Panc1 (cell line): ENCODE results near the gene NCOA4. TPM values are rescaled to one million over a fixed set of nuclear protein-coding genes. Genes with fewer than 3 reads are reported as not detected.

Experiments
- ATAC-seq: fragments of 200-7000 bp; cut with Tn5 transposase; 2 replicates; pipeline ENCODE4 v1.9.1; 2020; ENCODE audit warnings: mild to moderate bottlenecking, moderate library complexity
- Bru-seq: library from RNA; stranded (reverse); fragments of 400-500 nt; gene quantifications from one replicate; lab custom pipeline; 2021; lab: Mats Ljungman, UMichigan
- BruChase-seq, 2 experiments: library from RNA; stranded (reverse); fragments of 400-500 nt; gene quantifications; one replicate each; lab custom pipeline; 2021; lab: Mats Ljungman, UMichigan
- BruUV-seq: library from RNA; stranded (reverse); fragments of 400-500 nt; replicated peaks from 2 replicates; lab custom pipeline; 2021; lab: Mats Ljungman, UMichigan
- CTCF ChIA-PET: fragments of 300-600 bp; sonication (Branson Sonifier 250); formaldehyde crosslinking; loops from one replicate; lab custom pipeline; 2022; ENCODE audit warnings: antibody characterized with exemption; lab: Charles Lee
- POLR2A ChIA-PET: fragments of 300-600 bp; sonication (Branson Sonifier 250); formaldehyde crosslinking; loops from one replicate; lab custom pipeline; 2022; ENCODE audit warnings: antibody characterized with exemption; lab: Charles Lee
- DNase-seq: peaks from one replicate; pipeline ENCODE4 v3.0.0-alpha.2; 2010; ENCODE audit warnings: low read depth, low spot score
- H3K27ac ChIP-seq: 2 replicates; pipeline ENCODE4 v1.5.1; 2011; ENCODE audit warnings: mild to moderate bottlenecking, low read length, inconsistent platforms
- H3K27me3 ChIP-seq: fragments of 200-500 bp; sonication (Bioruptor generic); 2 replicates; pipeline ENCODE4 v1.6.0; 2014; ENCODE audit warnings: low read length, inconsistent platforms; ENCODE audit not compliant: control insufficient read depth, insufficient read depth
- H3K36me3 ChIP-seq: fragments of 200-500 bp; sonication (Bioruptor generic); 2 replicates; pipeline ENCODE4 v1.5.1; 2014; ENCODE audit warnings: inconsistent platforms, mild to moderate bottlenecking, low read length, moderate library complexity; ENCODE audit not compliant: control insufficient read depth, insufficient read depth
- H3K4me1 ChIP-seq: 2 replicates; pipeline ENCODE4 v1.5.1; 2011; ENCODE audit warnings: inconsistent platforms, mild to moderate bottlenecking, low read length, moderate library complexity; ENCODE audit not compliant: control insufficient read depth, insufficient read depth
- H3K4me3 ChIP-seq, 2 experiments: 2 replicates each; pipeline ENCODE4 v1.5.1; 2011 to 2012; ENCODE audit warnings: low read depth in 2 of 2, low read length in 2 of 2, mild to moderate bottlenecking in 2 of 2, inconsistent platforms in 1 of 2, moderate library complexity in 1 of 2
- H3K9me3 ChIP-seq: fragments of 200-500 bp; sonication (Bioruptor generic); 2 replicates; pipeline ENCODE4 v1.5.1; 2014; ENCODE audit warnings: low read depth, mild to moderate bottlenecking, inconsistent platforms, low read length, moderate library complexity; ENCODE audit not compliant: control insufficient read depth, insufficient read depth
- POLR2AphosphoS5 ChIP-seq: IDR thresholded peaks from 2 replicates; pipeline ENCODE4 v1.6.1; 2012; ENCODE audit warnings: mild to moderate bottlenecking, low read depth, low read length, moderate library complexity
- REST ChIP-seq, 2 experiments: IDR thresholded peaks; 2 replicates each; pipeline ENCODE4 v1.6.1; 2011 to 2012; ENCODE audit warnings: low read depth in 2 of 2, control low read depth in 1 of 2, low read length in 1 of 2, mild to moderate bottlenecking in 1 of 2, moderate library complexity in 1 of 2; ENCODE audit not compliant: insufficient read depth in 1 of 2
- SIN3A ChIP-seq: IDR thresholded peaks from 2 replicates; pipeline ENCODE4 v1.6.1; 2012; ENCODE audit warnings: low read depth, mild to moderate bottlenecking, low read length, moderate library complexity, borderline replicate concordance; ENCODE audit not compliant: insufficient read depth
- TCF7L2 ChIP-seq: IDR thresholded peaks from 2 replicates; pipeline ENCODE4 v1.6.1; 2011; ENCODE audit warnings: mild to moderate bottlenecking, low read depth, low read length, inconsistent platforms
- in situ Hi-C: cut with HindIII; loops from 2 replicates; pipeline ENCODE4 v1.10.0; 2016; ENCODE audit warnings: low sequenced_read_pairs, low pct_unique_long_range_greater_than_20kb
- intact Hi-C: fragments of 100-400 bp; cut with micrococcal nuclease; formaldehyde crosslinking; loops from one replicate; pipeline ENCODE4 v1.10.0; 2022; ENCODE audit not compliant: unreplicated experiment
- long read RNA-seq: library from polyadenylated mRNA; unstranded; transcript quantifications from one replicate; pipeline ENCODE4 v2.0.0, GENCODE V29; 2021; ENCODE audit not compliant: unreplicated experiment
- polyA plus RNA-seq: library from polyadenylated mRNA; unstranded; fragments of >200 nt; gene quantifications from one replicate; pipeline ENCODE4 v1.2.1, GENCODE V29; 2012; ENCODE audit warnings: missing spikeins; ENCODE audit not compliant: insufficient read length
- total RNA-seq: library from RNA; stranded (reverse); gene quantifications from one replicate; pipeline ENCODE4 v1.2.1, GENCODE V29; 2021; ENCODE audit not compliant: unreplicated experiment
- TF ChIP-seq, protein P1 (sequence below): fragments of 450-650 bp; IDR thresholded peaks from 2 replicates; pipeline ENCODE4 v1.5.1; 2017; ENCODE audit warnings: mild to moderate bottlenecking

Gene NCOA4
- total RNA-seq, result 119 TPM
- polyA plus RNA-seq, result 57.3 TPM
- Bru-seq, nascent RNA, result percentile 92 among the genes with signal in this experiment
- BruChase-seq, experiment 1, labeled RNA remaining after a 2-hour chase, result percentile 96 among the genes with signal in this experiment
- BruChase-seq, experiment 2, labeled RNA remaining after a 6-hour chase, result percentile 98 among the genes with signal in this experiment
- long read RNA-seq, transcript NCOA4-207 (10 exons, 3,489 nt), result minor isoform, 63 of 361 reads
- long read RNA-seq, transcript NCOA4-204 (10 exons, 3,549 nt), result major isoform, 227 of 361 reads
- long read RNA-seq, partial matches to known transcripts, result 29 of 361 reads
- long read RNA-seq, other reads (novel, unspliced or antisense), result 41 of 361 reads

DNA sequence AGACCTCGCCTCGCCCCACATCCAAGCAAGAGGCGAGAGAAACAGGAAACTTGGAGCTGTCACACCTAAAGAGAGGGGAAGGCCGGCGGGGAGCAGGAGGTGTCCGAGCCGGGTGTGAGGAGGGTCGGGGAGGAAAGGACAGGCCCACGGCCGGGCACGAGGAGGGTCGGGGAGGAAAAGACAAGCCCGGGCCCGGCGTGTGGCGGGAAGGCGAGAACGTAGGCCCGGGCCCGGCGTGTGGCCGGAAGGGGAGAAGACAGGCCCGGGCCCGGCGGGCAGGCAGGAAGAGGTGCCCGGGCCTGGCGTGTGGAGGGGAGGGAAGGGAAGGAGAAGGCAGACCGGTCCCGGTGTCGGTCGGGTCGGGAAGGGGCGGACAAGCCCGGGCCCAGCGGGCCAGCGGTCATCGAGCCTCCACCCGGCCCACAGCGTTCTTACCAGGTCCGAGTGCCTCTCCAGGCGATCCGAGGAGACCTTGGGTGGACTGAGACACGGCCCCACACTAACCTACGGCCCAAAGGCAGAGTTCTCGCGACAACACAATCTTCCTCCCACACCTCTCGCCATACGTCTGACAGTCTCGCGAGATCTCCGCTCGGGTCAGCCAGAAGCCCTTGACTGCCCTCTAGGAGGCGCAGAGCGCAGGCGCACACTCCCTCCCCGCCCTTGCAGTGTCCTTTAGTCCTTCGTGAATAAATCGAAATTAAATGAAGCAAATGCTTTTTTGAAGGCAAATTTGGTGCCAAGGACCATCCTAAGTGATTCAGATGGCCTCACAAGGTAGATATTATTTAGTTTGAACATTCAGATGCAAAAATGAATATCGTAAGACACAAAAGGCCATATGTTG lies at the start of gene NCOA4:
TSS of gene NCOA4 (minus strand) at position 533 of the 847 bp plus-strand sequence. CDS start 13,943 bp downstream, outside the sequence.
- BruUV-seq, result no TSS peak
- DNase-seq (peak; percentile 92), ATAC-seq (peak; percentile 99)
- peak within 1 kb of the TSS; percentile 67 to 72 for H3K4me3 ChIP-seq
- no peaks in the 10 kb centered on the region for H3K27me3 ChIP-seq
- in situ Hi-C loops, result no loop called here
- no peaks in the 10 kb centered on the region for H3K9me3 ChIP-seq
- H3K27ac ChIP-seq, result peak within 1 kb of the TSS; percentile 86
- intact Hi-C loops, result no loop called here
- ChIA-PET POLR2A (interaction anchor here (1.2 kb wide), 1 partner anchor 47 kb away, joined by 3 read pairs; no protein-coding TSS in a partner anchor), CTCF (no interaction called here)
- no peak for TF ChIP-seq TCF7L2
- TF ChIP-seq, protein P1, sequence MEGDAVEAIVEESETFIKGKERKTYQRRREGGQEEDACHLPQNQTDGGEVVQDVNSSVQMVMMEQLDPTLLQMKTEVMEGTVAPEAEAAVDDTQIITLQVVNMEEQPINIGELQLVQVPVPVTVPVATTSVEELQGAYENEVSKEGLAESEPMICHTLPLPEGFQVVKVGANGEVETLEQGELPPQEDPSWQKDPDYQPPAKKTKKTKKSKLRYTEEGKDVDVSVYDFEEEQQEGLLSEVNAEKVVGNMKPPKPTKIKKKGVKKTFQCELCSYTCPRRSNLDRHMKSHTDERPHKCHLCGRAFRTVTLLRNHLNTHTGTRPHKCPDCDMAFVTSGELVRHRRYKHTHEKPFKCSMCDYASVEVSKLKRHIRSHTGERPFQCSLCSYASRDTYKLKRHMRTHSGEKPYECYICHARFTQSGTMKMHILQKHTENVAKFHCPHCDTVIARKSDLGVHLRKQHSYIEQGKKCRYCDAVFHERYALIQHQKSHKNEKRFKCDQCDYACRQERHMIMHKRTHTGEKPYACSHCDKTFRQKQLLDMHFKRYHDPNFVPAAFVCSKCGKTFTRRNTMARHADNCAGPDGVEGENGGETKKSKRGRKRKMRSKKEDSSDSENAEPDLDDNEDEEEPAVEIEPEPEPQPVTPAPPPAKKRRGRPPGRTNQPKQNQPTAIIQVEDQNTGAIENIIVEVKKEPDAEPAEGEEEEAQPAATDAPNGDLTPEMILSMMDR, result peak; percentile 93
- TF ChIP-seq REST (IDR thresholded peaks at IDR 0.05; ENCODE audit: insufficient read depth in 1 of 2, low read depth in 2 of 2, low read length in 1 of 2), result no peak
- TF ChIP-seq POLR2AphosphoS5, result peak; percentile 90
- TF ChIP-seq SIN3A, result peak; percentile 99
- H3K4me1 ChIP-seq, result peaks cover 35% of the 10 kb centered on the region
- H3K36me3 ChIP-seq, result no peaks in the 10 kb centered on the region

DNA sequence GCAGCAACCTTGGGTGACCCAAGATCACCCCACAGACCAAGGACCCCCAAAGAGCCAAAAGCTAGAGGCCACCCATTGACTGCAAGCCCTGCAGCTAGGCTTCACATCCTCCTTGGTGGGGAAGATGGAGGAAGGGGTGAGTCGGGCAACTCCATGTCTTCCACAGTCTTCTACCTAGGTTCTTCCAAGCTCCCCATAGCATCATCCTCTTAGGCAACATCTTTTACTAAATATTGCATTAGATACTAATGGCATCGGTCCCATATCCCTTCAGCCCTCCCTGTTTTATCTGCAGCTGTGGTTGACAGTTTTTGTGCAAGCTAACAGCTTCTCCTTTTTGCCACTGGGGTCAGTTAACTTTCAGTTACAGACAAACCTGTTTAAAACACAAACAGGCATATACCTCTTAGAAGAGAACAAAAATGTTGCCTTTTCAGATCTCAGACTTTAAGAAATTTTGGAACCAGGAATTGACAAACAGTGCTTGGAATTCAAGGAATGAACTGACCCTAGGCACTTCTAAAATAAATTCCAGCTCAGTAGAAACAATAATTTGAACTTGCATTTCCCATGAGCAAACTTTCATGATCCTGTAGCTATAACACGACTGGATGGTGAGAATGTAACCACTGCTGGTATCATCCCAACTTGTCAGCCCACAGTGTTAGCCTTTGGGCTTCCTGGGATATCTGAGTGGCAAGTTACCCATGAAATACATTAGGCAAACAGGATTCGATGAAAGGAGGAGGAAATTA lies 49.6 kb upstream of the NCOA4 start:
- in situ Hi-C loops, result no loop called here
- POLR2A ChIA-PET, result interaction anchor here (0.5 kb wide), 1 partner anchor 30 kb away, joined by 8 read pairs; no protein-coding TSS in a partner anchor
- no peak for ATAC-seq

More for the DNA sequence above, 49.6 kb upstream of the NCOA4 start:
- Histone ChIP-seq H3K27ac (no peak overlapping the region), H3K4me3 (no peak overlapping the region), H3K4me1 (no peaks in the 10 kb centered on the region), H3K9me3 (no peaks in the 10 kb centered on the region), H3K36me3 (no peaks in the 10 kb centered on the region), H3K27me3 (no peaks in the 10 kb centered on the region)
- intact Hi-C loops, result no loop called here
- BruUV-seq, result no TSS peak
- CTCF ChIA-PET, result no interaction called here
- TF ChIP-seq SIN3A (no peak), TCF7L2 (no peak), REST (IDR thresholded peaks at IDR 0.05; ENCODE audit: insufficient read depth in 1 of 2, low read depth in 2 of 2, low read length in 1 of 2) (no peak), POLR2AphosphoS5 (no peak)
- TF ChIP-seq, protein P1, result no peak
- DNase-seq, result no peak
